Measurements from ENCODE around the gene PRG2.
"Not testable (repeated sequence)": the region's sequence is repeated elsewhere in the genome, so short reads cannot be mapped to it uniquely, and the experiment has no call there.

Gene PRG2

GRCh38 chr11:57419146-57419545 is 28.7 kb upstream of the PRG2 start:
- DNase-seq (ENCODE audit: low read depth in 2 of 2), result no peak

GRCh38 chr11:57418131-57418530 is 27.7 kb upstream of the PRG2 start:
- DNase-seq (ENCODE audit: low read depth in 2 of 2), result no peak

DNA sequence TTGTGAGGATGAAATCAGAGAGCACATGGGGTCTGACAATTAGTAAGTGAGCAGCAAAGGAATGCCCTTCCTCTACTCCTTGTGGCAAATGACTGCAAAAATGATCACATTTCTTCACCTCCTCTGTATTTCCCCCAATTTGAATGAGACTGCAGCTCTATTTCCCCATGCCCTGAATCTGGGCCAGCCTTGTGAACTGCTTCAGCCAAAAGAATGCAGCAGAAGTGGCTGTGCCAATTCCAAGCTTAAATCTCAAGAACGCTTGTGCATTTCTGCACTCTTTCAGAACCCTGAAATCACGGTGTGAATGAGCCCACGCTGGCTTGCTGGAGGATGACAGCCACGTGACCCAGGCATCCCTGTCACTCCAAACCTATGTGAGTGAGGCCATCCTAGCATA is 26.6 kb upstream of the PRG2 start:
- no peak for DNase-seq (ENCODE audit: low read depth in 2 of 2)

DNA sequence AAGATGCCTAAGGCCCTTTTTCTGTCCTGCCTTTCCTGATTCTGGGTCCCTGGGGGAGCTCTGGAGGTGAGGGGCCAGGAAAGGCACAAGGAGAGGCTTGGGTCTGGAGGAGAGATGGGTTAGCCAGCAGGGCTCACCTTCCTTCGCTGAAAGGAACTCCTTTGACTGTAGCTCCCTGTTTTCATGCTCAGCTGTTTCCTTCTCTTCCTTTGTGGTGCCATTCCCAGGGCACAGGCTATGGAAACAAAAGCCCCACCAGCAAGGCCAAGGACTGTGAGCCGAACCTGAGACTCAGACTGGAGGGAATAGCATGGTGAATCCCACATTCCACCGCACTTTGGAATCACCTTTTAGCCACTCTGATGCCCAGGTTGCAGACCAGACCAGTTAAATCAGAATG is 26.0 kb upstream of the PRG2 start:
- DNase-seq (ENCODE audit: low read depth in 2 of 2), result no peak

DNA sequence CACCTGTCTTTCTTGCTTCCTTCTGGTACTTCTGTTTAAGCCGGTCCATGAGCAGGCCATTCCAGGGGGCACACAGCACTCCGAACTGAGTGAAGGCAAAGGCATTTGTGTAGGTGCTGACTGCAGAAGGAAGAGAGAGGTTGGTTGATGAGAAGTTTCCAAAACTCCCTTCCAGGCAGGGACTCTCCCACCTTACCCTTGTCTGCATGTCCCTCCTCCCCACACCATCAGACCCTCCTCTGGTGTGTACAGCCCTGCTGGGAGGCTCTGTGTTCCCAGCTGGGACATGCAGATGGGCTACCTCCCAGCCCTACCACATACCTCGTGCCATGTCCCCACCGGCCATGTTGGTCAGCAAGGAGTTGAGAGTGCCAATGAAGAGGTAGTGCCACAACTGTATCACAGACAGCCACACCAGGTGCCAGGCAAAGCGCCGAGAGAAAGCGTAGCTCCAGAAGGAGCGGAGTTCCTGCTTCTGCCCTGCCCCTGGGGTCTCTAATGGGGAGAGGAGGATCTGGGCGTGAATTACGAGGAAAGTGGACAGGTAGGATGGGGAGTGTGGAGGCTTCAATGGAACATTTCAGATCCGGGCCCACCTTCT is 24.3 kb upstream of the PRG2 start:
- no peak for DNase-seq (ENCODE audit: low read depth in 2 of 2)

GRCh38 chr11:57413681-57414080 is 23.2 kb upstream of the PRG2 start:
- no peak for DNase-seq (ENCODE audit: low read depth in 2 of 2)

DNA sequence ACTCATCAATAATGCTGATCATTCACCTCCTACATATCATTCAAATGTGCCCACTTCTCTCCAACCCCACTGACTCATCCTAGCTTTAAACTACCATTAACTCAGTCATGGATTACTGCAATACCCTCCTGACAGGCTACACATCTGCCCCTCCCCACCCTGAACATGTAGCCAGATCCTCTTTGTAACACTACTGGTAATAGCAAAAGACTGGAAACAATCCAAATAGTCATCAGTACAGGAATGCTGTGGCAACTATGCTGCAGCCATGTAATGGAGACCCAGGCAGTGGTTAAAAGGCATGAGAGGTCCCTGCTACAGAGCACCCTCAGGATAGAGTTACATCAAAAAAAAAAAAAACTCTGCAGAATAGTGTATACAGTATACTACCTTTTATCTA is 19.8 kb upstream of the PRG2 start:
- peak; percentile 60 to 64 for DNase-seq (ENCODE audit: low read depth in 2 of 2)

DNA sequence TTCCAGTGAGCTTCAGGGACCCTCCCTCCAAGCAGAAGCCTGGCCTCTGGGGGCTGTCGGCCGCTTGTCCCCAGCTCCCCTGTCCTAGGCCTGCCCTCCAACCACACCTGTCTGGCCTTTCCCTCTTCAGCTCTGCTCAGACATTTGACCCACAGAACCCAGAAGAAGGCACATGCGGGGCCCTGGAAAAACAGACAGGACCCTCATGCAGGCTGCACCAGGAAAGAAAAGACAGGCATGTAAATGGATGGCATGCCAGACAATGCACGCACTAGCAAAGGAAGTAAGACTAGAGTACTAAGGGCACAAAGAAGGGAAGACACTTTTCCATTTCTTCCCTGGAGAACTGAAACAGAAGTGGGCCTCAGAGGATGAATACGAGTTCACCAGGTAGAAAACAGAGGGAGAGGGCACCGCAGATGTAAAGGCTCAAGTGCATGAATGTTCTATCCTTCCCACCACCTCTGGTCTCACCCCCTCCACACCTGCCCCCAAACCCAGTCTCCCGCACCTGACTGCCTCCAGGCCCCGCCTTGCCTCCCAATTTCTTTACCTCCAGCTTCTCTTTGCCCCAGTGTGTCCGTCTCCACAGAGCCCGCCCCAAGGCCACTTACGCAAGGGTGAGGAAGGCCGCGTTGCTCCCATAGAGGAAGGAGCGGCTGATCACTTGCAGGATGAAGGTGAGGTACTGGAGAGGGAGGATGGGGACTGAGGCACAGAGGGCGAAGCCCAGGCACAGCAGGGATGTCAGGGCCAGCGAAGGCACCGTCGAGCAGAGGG is 19.1 kb upstream of the PRG2 start:
- DNase-seq (ENCODE audit: low read depth in 2 of 2), result no peak

DNA sequence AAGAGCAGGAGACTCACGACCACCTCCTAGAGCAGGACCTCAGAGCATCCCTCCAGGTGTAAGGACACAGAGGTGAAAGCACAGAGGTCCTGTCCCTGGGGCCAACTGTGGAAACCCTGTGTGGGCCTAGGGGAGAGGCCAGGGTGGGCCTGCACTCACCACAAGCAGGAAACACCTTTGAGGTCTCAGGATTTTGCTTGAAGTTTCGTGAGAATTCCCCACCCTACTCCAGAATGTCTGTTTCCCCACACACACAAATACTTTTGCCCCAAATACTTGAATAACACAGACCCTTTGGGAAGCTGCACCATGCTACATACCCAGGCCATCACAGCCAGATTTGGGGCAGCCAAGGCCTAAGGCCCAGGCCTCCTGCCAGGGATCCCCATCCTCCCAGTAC is 18.3 kb upstream of the PRG2 start:
- DNase-seq (ENCODE audit: low read depth in 2 of 2), result no peak

- no peak for DNase-seq (ENCODE audit: low read depth in 2 of 2)
These were observed 17.6 kb upstream of the PRG2 start for GRCh38 chr11:57407941-57408475.

DNA sequence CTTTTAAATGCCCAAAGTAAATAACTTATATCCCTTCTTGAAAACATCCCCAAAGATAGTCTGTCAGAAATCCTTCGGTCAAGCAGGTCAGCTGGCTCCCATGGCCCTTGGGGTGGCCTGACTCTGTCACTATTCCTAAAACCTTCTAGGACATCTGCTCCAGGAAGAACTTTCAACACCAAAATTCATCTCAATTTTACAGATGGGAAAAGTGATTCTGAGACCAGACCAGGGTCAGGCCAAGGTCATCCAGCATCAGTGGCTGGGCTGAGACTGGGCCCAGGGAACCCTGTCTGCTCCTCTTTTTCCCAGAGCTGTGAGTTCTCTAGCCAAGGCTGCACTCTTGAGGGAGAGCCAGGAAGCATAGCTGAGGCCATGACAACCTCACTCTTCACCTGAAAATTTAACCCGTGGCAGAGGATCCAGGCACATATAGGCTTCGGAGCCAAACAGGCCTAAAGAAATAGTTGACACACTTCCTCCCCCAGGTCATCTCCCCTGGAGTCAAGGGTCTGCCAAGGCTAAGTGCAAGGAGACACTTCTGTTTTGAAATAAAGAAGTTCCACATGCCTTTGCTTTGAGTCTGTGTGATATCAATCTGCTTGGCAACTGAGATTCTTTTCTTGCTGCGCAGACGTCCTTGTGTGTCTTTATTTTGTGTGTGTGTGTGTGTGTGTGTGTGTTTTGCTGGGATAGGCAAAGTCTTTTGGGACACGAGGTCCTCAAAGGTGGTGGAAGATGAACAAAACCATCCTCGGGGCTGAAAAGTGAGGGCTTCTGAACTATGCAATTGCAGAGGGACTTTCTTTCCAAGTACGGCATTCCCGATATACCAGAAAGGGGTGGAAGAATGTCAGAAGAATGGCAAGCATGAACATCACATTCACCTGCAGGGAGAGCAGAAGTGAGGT is 16.8 kb upstream of the PRG2 start:
- no peak for DNase-seq (ENCODE audit: low read depth in 2 of 2)

GRCh38 chr11:57406337-57406904 is 16.0 kb upstream of the PRG2 start:
- DNase-seq (ENCODE audit: low read depth in 2 of 2), result no peak

GRCh38 chr11:57405271-57405860 is 14.9 kb upstream of the PRG2 start:
- DNase-seq (ENCODE audit: low read depth in 2 of 2), result no peak

DNA sequence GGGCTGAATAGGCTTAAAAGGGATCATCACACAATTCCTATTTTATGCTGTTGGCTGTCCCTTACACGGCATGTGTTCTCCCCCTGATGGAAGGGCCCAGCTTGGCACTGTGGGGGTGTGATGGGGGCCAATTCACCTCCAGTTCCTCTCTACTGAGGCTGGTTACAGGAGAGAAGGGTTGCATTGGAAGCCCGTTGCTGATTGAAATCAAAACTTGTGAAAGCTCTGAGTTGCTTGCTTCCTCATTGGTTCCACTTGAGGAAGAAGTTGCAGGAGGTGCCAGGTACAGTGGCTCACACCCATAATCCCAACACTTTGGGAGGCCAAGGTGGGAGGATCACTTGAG is 13.3 kb upstream of the PRG2 start:
- no peak for DNase-seq (ENCODE audit: low read depth in 2 of 2)

DNA sequence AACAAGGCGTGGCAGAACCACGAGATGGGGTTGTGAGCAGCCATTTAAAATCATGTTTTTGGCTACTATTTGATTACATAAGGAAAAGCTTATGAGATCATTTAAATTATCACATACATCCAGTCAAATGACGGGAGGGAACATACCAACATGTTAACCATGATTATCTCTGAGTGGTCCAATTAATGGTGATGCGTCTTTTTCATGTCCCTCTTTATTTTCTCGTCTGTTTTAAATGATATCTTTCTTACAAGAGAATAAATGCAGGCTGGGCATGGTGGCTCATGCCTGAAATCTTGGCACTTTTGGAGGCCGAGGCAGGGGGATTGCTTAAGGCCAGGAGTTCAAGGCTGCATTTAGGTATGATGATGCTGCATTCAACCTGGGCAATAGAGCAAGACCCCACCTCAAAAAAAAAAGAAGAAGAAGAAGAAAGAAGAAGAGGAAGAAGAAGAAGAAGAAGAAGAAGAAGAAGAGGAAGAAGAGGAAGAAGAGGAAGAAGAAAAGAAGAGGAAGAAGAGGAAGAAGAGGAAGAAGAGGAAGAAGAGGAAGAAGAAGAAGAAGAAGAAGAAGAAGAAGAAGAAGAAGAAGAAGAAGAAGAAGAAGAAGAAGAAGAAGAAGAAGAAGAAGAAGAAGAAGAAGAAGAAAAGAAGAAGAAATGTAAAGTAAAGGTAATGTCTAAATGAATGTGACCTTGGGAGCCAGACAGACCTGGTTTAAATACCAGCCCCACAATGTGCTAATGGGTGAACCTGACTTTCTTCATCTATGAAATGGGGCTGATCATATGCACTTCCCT is 12.8 kb upstream of the PRG2 start:
- DNase-seq (ENCODE audit: low read depth in 2 of 2), result not testable (repeated sequence)

DNA sequence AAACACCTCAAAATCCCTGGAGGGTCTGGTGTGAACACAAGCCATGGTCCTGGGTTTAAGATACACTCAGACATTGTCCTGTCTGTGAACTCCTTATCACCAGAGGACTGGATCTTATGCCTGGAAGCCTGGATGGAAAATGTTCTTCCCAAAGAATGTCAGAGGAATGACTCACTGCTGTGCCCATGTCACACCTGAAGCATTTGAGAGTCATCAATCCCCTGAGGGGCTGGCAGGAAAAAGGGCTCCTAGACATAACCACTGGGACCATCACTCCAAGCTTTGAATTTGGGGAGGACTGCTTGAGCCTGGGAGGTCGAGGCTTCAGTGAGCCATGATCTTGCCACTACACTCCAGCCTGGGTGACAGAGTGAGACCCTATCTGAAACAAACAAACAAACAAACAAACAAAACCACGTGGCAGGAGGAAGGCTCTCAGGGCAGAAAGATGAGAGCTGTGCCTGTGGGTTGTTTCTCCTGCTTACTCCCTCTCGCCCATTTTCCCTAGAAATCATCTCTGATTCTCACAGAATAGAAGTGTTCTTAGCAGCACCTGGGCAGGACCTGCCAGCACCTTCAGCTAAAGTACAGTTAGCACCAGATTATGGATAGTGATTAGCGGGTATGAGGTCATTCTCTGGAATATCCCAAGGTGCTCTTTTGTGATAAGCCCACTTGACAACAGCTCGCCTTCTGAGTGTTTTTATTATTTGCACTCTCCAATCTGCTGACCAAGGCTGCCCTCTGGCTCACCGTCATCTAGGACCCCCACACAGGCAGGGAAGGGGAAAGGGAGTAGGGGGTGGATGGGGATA is 11.9 kb upstream of the PRG2 start:
- DNase-seq (ENCODE audit: low read depth in 2 of 2), result no peak

DNA sequence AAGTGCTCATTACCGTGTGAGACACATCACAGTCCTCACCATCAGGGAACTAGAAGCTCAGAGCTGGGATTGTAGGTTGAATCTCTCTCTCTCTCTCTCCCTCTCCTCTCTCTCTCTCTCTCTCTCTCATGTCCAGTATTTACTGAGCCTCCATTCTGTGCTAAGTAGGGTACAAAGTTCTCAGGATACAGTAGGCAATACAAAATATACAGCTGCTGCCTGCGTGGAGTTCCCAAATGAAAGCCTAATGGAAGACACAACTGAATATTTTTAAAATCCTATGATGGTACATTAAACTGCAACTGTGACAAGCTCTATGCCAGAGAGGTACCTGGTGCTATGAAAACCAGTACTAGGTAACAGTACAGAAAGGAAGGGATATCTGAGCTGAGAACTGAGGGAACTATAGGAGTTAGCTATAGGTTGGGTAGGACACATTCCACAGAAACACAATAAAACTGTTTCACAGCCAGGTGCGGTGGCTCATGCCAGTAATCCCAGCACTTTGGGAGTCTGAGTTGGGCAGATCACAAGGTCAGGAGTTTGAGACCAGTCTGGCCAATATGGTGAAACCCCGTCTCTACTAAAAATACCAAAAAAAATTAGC is 9.6 kb upstream of the PRG2 start:
- no peak for DNase-seq (ENCODE audit: low read depth in 2 of 2)

- DNase-seq (ENCODE audit: low read depth in 2 of 2), result no peak
These were observed 8.8 kb upstream of the PRG2 start for GRCh38 chr11:57399221-57399620.

DNA sequence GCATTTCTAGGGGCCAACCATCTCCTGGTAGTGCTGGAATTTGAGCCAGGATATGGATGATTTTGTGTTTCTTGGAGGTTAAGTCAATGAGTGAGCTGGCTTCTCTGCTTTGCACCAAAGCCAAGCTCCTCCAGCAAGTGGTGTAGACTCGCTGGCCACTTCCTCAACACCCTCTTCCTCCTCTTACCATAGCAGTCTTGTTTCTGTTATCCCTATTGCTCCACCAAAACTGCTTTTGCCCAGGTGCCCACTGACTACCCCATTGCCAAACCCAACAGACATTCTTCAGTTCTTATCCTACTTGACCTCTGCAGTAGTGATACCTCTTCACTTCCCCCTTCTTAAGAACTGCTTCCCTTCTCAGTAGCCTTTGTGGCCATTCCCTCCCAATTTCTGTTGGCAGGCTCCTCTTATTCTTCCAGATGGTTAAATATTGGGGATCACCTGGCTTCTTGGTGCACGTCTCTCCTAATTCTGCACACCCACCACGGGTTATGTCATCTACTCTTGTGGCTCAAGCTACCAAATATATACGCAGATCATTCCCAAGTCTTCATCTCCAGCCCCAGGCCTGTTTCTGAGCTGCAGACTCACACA is 7.0 kb upstream of the PRG2 start:
- DNase-seq (ENCODE audit: low read depth in 2 of 2), result no peak

All from fibroblast of skin of left quadriceps (primary cell).